ENCODE data around the gene TAB2. TPM values are rescaled to one million over a fixed set of nuclear protein-coding genes. Genes with fewer than 3 reads are reported as not detected.

TAB2 gene
- total and polyA plus RNA-seq, 9 of the 15 experiments (the other 6 are each of a cell fraction or from before 2014, with no cell fraction given) = 9.1 to 38.3 (median 18.6) TPM

- no peaks in the 10 kb centered on the region for H3K36me3 ChIP-seq (ENCODE audit: control insufficient read depth, insufficient read depth, low read length)
- peaks cover 98% of the 10 kb centered on the region for H3K79me2 ChIP-seq (ENCODE audit: control insufficient read depth, insufficient read depth, low read length)
- DNase-seq (ENCODE audit: extremely low read depth in 1 of 4, low spot score in 3 of 4) (no peak), ATAC-seq (no peak), FAIRE-seq (no peak)
- 49% methylated on average over 2 of the region's 2 CpGs for WGBS (ENCODE audit: insufficient coverage, low coverage, missing lambda C conversion rate)
- no peaks in the 10 kb centered on the region for H3K9me1 ChIP-seq (ENCODE audit: control insufficient read depth, insufficient read depth, low read length)
- no peaks in the 10 kb centered on the region for H3K9me3 ChIP-seq (replicated peaks; ENCODE audit: control insufficient read depth, insufficient read depth, low read depth, low read length)
- no peak overlapping the region for H3K4me3 ChIP-seq
- in situ Hi-C loops (cut with MboI) = no loop called here
- no peak overlapping the region for H2AFZ ChIP-seq (ENCODE audit: low read depth, low read length)
- intact Hi-C loops (cut with micrococcal nuclease) = no loop called here
- H4K20me1 ChIP-seq (replicated peaks; ENCODE audit: control insufficient read depth, insufficient read depth, low read length) = peaks cover 27% of the 10 kb centered on the region
- no peak overlapping the region for H3K9ac ChIP-seq (ENCODE audit: insufficient read depth in 1 of 2, low read depth in 2 of 2, low read length in 2 of 2)
- H3K4me2 ChIP-seq (ENCODE audit: insufficient read depth, low read length) = no peak overlapping the region
- H3K27me3 ChIP-seq (ENCODE audit: control insufficient read depth in 2 of 2, insufficient read depth in 2 of 2, low read length in 2 of 2) = no peaks in the 10 kb centered on the region
- peaks cover 0 to 24% of the 10 kb centered on the region in 2 experiments; a peak in 2 of 5 replicates for H3K4me1 ChIP-seq (replicated peaks in 1 of 2; ENCODE audit: control insufficient read depth in 2 of 2, insufficient read depth in 2 of 2, low read length in 2 of 2)
- ChIA-PET POLR2A (interaction anchor here (1.2 to 2.0 kb wide), 3 partner anchors 8 to 80 kb away, joined by 3 to 11 read pairs (median 3); no protein-coding TSS in a partner anchor), CTCF (ENCODE audit: low intra/inter-chr PET ratio) (no interaction called here)
- TF ChIP-seq SOX6 (IDR thresholded peaks at IDR 0.05) (no peak), ZNF316 (IDR thresholded peaks at IDR 0.05) (peak; percentile 84), C11orf30 (IDR thresholded peaks at IDR 0.05; ENCODE audit: low read depth) (peak; percentile 73), FUS (optimal IDR thresholded peaks at IDR 0.05; ENCODE audit: low read depth, low read length) (no peak)
- BruUV-seq (replicated peaks) = no TSS peak
- H3K27ac ChIP-seq (ENCODE audit: extremely low read depth, low read depth, low read length) = no peak overlapping the region
Observed at GRCh38 chr6:149331043-149331807, 13.7 kb downstream of the TAB2 start.

GRCh38 chr6:149331871-149332270, 14.4 kb downstream of the TAB2 start:
- POLR2A ChIA-PET = interaction anchor here (1.1 to 2.0 kb wide), 2 partner anchors 10 to 12 kb away, joined by 3 to 11 read pairs; no protein-coding TSS in a partner anchor
- Histone ChIP-seq H3K4me3 (no peak overlapping the region), H3K4me1 (replicated peaks in 1 of 2; ENCODE audit: control insufficient read depth in 2 of 2, insufficient read depth in 2 of 2, low read length in 2 of 2) (peaks cover 0 to 24% of the 10 kb centered on the region in 2 experiments; a peak in 2 of 5 replicates), H4K20me1 (replicated peaks; ENCODE audit: control insufficient read depth, insufficient read depth, low read length) (peaks cover 27% of the 10 kb centered on the region), H3K9me3 (replicated peaks; ENCODE audit: control insufficient read depth, insufficient read depth, low read depth, low read length) (no peaks in the 10 kb centered on the region), H3K79me2 (ENCODE audit: control insufficient read depth, insufficient read depth, low read length) (peaks cover 98% of the 10 kb centered on the region), H3K27me3 (ENCODE audit: control insufficient read depth in 2 of 2, insufficient read depth in 2 of 2, low read length in 2 of 2) (no peaks in the 10 kb centered on the region), H3K9ac (ENCODE audit: insufficient read depth in 1 of 2, low read depth in 2 of 2, low read length in 2 of 2) (no peak overlapping the region), H3K9me1 (ENCODE audit: control insufficient read depth, insufficient read depth, low read length) (no peaks in the 10 kb centered on the region), H3K4me2 (ENCODE audit: insufficient read depth, low read length) (no peak overlapping the region), H3K36me3 (ENCODE audit: control insufficient read depth, insufficient read depth, low read length) (no peaks in the 10 kb centered on the region), H3K27ac (ENCODE audit: extremely low read depth, low read depth, low read length) (no peak overlapping the region), H2AFZ (ENCODE audit: low read depth, low read length) (no peak overlapping the region)
- intact Hi-C loops (cut with micrococcal nuclease) = no loop called here
- BruUV-seq (replicated peaks) = no TSS peak
- ATAC-seq (no peak), FAIRE-seq (no peak), DNase-seq (ENCODE audit: extremely low read depth in 1 of 4, low spot score in 3 of 4) (no peak)
- CTCF ChIA-PET (ENCODE audit: low intra/inter-chr PET ratio) = no interaction called here
- in situ Hi-C loops (cut with MboI) = no loop called here
- WGBS (ENCODE audit: insufficient coverage, low coverage, missing lambda C conversion rate) = 60% methylated on average over 2 of the region's 2 CpGs
- TF ChIP-seq, protein P1, sequence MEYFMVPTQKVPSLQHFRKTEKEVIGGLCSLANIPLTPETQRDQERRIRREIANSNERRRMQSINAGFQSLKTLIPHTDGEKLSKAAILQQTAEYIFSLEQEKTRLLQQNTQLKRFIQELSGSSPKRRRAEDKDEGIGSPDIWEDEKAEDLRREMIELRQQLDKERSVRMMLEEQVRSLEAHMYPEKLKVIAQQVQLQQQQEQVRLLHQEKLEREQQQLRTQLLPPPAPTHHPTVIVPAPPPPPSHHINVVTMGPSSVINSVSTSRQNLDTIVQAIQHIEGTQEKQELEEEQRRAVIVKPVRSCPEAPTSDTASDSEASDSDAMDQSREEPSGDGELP (CRISPR knock-in tag; IDR thresholded peaks at IDR 0.05; ENCODE audit: borderline replicate concordance) = no peak
- TF ChIP-seq SIN3B (IDR thresholded peaks at IDR 0.05; ENCODE audit: low read depth) (no peak), ZNF174 (CRISPR knock-in tag; IDR thresholded peaks at IDR 0.05) (no peak), CREM (IDR thresholded peaks at IDR 0.05; ENCODE audit: low read depth) (no peak), POLR2B (IDR thresholded peaks at IDR 0.05; ENCODE audit: low read depth, partially characterized antibody) (no peak), ZFPM2 (CRISPR knock-in tag; IDR thresholded peaks at IDR 0.05) (no peak)
- TF ChIP-seq, protein P2, sequence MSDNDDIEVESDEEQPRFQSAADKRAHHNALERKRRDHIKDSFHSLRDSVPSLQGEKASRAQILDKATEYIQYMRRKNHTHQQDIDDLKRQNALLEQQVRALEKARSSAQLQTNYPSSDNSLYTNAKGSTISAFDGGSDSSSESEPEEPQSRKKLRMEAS (CRISPR knock-in tag; IDR thresholded peaks at IDR 0.05) = no peak
- TF ChIP-seq, protein P3, sequence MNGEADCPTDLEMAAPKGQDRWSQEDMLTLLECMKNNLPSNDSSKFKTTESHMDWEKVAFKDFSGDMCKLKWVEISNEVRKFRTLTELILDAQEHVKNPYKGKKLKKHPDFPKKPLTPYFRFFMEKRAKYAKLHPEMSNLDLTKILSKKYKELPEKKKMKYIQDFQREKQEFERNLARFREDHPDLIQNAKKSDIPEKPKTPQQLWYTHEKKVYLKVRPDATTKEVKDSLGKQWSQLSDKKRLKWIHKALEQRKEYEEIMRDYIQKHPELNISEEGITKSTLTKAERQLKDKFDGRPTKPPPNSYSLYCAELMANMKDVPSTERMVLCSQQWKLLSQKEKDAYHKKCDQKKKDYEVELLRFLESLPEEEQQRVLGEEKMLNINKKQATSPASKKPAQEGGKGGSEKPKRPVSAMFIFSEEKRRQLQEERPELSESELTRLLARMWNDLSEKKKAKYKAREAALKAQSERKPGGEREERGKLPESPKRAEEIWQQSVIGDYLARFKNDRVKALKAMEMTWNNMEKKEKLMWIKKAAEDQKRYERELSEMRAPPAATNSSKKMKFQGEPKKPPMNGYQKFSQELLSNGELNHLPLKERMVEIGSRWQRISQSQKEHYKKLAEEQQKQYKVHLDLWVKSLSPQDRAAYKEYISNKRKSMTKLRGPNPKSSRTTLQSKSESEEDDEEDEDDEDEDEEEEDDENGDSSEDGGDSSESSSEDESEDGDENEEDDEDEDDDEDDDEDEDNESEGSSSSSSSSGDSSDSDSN (IDR thresholded peaks at IDR 0.05; ENCODE audit: borderline replicate concordance in 1 of 2, low read depth in 2 of 2, low read length in 2 of 2) = no peak
